ENCODE measurements around the gene CAPN7.

CAPN7 gene

DNA sequence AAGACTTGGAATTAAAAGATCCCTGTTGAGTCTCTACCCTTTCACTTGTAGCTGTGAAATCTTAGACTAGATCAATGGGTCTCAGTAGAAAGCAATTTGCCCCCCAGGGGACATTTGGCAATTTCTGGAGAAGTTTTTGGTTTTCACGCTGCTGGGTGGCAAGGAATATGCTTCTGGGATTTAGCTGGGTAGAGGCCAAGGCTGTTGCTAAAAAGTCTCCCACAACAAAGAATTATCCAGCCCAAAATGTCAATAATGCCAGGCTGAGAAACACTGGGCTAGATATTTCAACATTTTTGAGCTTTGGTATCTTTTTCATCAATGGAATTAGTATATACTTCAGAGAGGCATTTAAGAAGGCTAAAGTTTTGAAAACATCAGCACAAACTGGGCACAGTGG is 8.7 kb downstream of the CAPN7 start:
- Histone ChIP-seq H2BK120ac (ENCODE audit: low read depth, low read length) (no peak overlapping the region), H4K8ac (ENCODE audit: low read depth, low read length) (no peak overlapping the region), H3K27ac (replicated peaks; ENCODE audit: low read length) (no peak overlapping the region), H2BK5ac (ENCODE audit: low read length) (no peak overlapping the region), H3K14ac (ENCODE audit: low read length) (no peak overlapping the region), H3K4me2 (ENCODE audit: insufficient read depth, low read length, poor library complexity, severe bottlenecking) (no peak overlapping the region), H4K91ac (ENCODE audit: low read depth, low read length, poor library complexity) (no peak overlapping the region), H2AK5ac (ENCODE audit: low read depth, low read length) (no peak overlapping the region), H3K9ac (ENCODE audit: low read depth, low read length, poor library complexity) (no peak overlapping the region), H3K4me1 (ENCODE audit: control insufficient read depth in 2 of 2, insufficient read depth in 1 of 2, low read depth in 1 of 2, low read length in 2 of 2) (no peaks in the 10 kb centered on the region), H3K79me1 (ENCODE audit: low read depth, low read length) (peaks cover 3% of the 10 kb centered on the region), H3K36me3 (replicated peaks in 1 of 2; ENCODE audit: control insufficient read depth in 2 of 2, insufficient read depth in 2 of 2, low read length in 2 of 2) (peaks cover 12 to 98% of the 10 kb centered on the region in 2 donors), H3K27me3 (ENCODE audit: control insufficient read depth in 3 of 3, insufficient read depth in 3 of 3, low read depth in 1 of 3, low read length in 3 of 3) (no peaks in the 10 kb centered on the region), H3K4ac (ENCODE audit: low read length) (no peak overlapping the region), H3K23ac (ENCODE audit: low read depth, low read length, poor library complexity) (no peak overlapping the region), H3K9me3 (replicated peaks in 1 of 2; ENCODE audit: control insufficient read depth in 2 of 2, insufficient read depth in 1 of 2, low read depth in 1 of 2, low read length in 2 of 2) (no peaks in the 10 kb centered on the region), H3K4me3 (ENCODE audit: low read length in 2 of 2) (no peak overlapping the region), H2BK15ac (ENCODE audit: low read length) (no peak overlapping the region), H2AFZ (ENCODE audit: low read length) (no peak overlapping the region), H2BK12ac (ENCODE audit: low read length) (no peak overlapping the region), H3K18ac (ENCODE audit: low read length) (no peak overlapping the region)
- WGBS, 2 donors (ENCODE audit: extremely low coverage in 2 of 2, insufficient read length in 2 of 2, insufficient replicate concordance in 1 of 2) = no CpG with 5 or more reads among the region's 1 CpG
- DNase-seq (ENCODE audit: low spot score) = no peak

DNA sequence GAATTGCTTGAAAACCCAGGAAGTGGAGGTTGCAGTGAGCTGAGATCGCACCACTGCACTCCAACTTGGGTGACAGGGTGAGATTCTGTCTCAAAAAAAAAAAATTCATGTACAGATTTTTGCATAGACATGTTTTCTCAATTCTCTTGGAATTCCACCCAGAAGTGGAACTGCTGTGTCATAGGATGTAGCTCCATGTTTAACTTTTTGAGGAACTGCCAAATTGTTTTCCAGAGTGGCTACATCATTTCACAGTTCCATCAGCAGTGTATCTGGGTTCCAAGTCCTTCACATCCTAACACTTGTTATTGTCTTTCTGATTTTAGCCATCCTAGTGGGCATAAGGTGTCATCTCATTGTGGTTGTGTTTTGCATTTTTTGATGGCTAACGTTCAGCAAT is 9.9 kb downstream of the CAPN7 start:
- no peak overlapping the region for H3K4me2 ChIP-seq (ENCODE audit: insufficient read depth, low read length, poor library complexity, severe bottlenecking)
- no peak overlapping the region for H2BK15ac ChIP-seq (ENCODE audit: low read length)
- no peak overlapping the region for H2AK5ac ChIP-seq (ENCODE audit: low read depth, low read length)
- H3K27me3 ChIP-seq (ENCODE audit: control insufficient read depth in 3 of 3, insufficient read depth in 3 of 3, low read depth in 1 of 3, low read length in 3 of 3) = no peaks in the 10 kb centered on the region
- no peak overlapping the region for H2AFZ ChIP-seq (ENCODE audit: low read length)
- no peak overlapping the region for H4K8ac ChIP-seq (ENCODE audit: low read depth, low read length)
- no peak overlapping the region for H4K91ac ChIP-seq (ENCODE audit: low read depth, low read length, poor library complexity)
- no peak for DNase-seq (ENCODE audit: low spot score)
- no peak overlapping the region for H2BK12ac ChIP-seq (ENCODE audit: low read length)
- H3K23ac ChIP-seq (ENCODE audit: low read depth, low read length, poor library complexity) = no peak overlapping the region
- no peak overlapping the region for H3K4me3 ChIP-seq (ENCODE audit: low read length in 2 of 2)
- H2BK5ac ChIP-seq (ENCODE audit: low read length) = no peak overlapping the region
- H3K27ac ChIP-seq (replicated peaks; ENCODE audit: low read length) = no peak overlapping the region
- no peaks in the 10 kb centered on the region for H3K4me1 ChIP-seq (ENCODE audit: control insufficient read depth in 2 of 2, insufficient read depth in 1 of 2, low read depth in 1 of 2, low read length in 2 of 2)
- no peaks in the 10 kb centered on the region for H3K79me1 ChIP-seq (ENCODE audit: low read depth, low read length)
- no peak overlapping the region for H3K18ac ChIP-seq (ENCODE audit: low read length)
- no CpG with 5 or more reads among the region's 2 CpGs for WGBS, 2 donors (ENCODE audit: extremely low coverage in 2 of 2, insufficient read length in 2 of 2, insufficient replicate concordance in 1 of 2)
- H3K4ac ChIP-seq (ENCODE audit: low read length) = no peak overlapping the region
- no peak overlapping the region for H3K9ac ChIP-seq (ENCODE audit: low read depth, low read length, poor library complexity)
- H3K36me3 ChIP-seq (replicated peaks in 1 of 2; ENCODE audit: control insufficient read depth in 2 of 2, insufficient read depth in 2 of 2, low read length in 2 of 2) = peaks cover 13 to 98% of the 10 kb centered on the region in 2 donors
- H3K9me3 ChIP-seq (replicated peaks in 1 of 2; ENCODE audit: control insufficient read depth in 2 of 2, insufficient read depth in 1 of 2, low read depth in 1 of 2, low read length in 2 of 2) = no peaks in the 10 kb centered on the region
- no peak overlapping the region for H2BK120ac ChIP-seq (ENCODE audit: low read depth, low read length)
- no peak overlapping the region for H3K14ac ChIP-seq (ENCODE audit: low read length)

DNA sequence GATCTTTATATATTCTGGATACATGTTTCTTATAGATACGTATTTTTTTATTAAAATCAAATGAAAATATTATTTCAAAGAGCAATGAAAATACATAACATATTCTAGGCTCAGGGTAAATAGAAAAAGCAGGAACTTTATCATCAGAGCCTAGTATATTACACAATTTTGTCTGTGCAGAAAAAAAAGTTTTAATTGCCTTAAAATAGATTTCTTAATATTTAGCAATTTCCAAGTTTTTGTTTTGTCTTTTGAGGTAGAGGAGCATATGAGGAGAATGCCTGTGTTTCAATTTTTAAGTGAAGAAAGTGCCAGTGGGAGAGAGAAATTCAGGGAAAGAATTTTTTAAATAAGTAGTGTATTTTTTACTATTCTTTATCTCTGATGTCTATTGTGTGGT is 10.5 kb downstream of the CAPN7 start:
- H3K4me3 ChIP-seq (ENCODE audit: low read length in 2 of 2) = no peak overlapping the region
- H3K18ac ChIP-seq (ENCODE audit: low read length) = no peak overlapping the region

DNA sequence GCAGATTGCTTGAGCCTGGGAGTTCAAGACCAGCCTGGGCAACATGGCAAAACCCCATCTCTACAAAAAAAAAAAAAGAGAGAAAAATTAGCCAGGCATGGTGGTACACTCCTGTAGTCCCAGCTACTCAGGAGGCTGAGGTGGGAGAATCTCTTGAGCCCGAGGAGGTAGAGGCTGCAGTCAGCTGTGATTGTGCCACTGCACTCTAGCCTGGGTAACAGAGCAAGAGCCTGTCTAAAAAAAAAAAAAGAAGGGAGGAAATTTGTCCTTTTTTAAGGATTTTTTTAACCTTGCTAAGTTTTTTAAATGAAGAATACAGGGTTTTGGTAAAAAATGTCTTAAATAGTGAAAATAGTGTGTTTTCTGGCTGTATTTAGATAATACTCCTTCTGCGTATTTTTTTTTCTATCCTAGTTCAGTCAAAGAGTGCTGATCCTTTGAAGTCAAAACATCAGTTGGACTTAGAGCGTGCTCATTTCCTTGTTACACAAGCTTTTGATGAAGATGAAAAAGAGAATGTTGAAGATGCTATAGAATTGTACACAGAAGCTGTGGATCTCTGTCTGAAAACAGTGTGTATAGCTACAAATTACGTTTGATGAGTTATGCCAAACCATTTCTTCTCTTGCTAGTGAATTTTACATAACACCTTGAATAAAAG is 11.1 kb downstream of the CAPN7 start:
- Histone ChIP-seq H3K27ac (replicated peaks; ENCODE audit: low read length) (no peak overlapping the region), H3K4ac (ENCODE audit: low read length) (no peak overlapping the region), H3K27me3 (ENCODE audit: control insufficient read depth in 3 of 3, insufficient read depth in 3 of 3, low read depth in 1 of 3, low read length in 3 of 3) (no peaks in the 10 kb centered on the region), H4K8ac (ENCODE audit: low read depth, low read length) (no peak overlapping the region), H3K9me3 (replicated peaks in 1 of 2; ENCODE audit: control insufficient read depth in 2 of 2, insufficient read depth in 1 of 2, low read depth in 1 of 2, low read length in 2 of 2) (no peaks in the 10 kb centered on the region), H3K4me3 (ENCODE audit: low read length in 2 of 2) (no peak overlapping the region), H3K14ac (ENCODE audit: low read length) (no peak overlapping the region), H3K79me1 (ENCODE audit: low read depth, low read length) (no peaks in the 10 kb centered on the region), H2AK5ac (ENCODE audit: low read depth, low read length) (no peak overlapping the region), H2BK120ac (ENCODE audit: low read depth, low read length) (no peak overlapping the region), H2BK5ac (ENCODE audit: low read length) (no peak overlapping the region), H3K4me2 (ENCODE audit: insufficient read depth, low read length, poor library complexity, severe bottlenecking) (no peak overlapping the region), H3K36me3 (replicated peaks in 1 of 2; ENCODE audit: control insufficient read depth in 2 of 2, insufficient read depth in 2 of 2, low read length in 2 of 2) (peaks cover 18 to 98% of the 10 kb centered on the region in 2 donors), H3K4me1 (ENCODE audit: control insufficient read depth in 2 of 2, insufficient read depth in 1 of 2, low read depth in 1 of 2, low read length in 2 of 2) (no peaks in the 10 kb centered on the region), H3K9ac (ENCODE audit: low read depth, low read length, poor library complexity) (no peak overlapping the region), H2AFZ (ENCODE audit: low read length) (no peak overlapping the region), H4K91ac (ENCODE audit: low read depth, low read length, poor library complexity) (no peak overlapping the region), H3K18ac (ENCODE audit: low read length) (no peak overlapping the region), H2BK15ac (ENCODE audit: low read length) (no peak overlapping the region), H3K23ac (ENCODE audit: low read depth, low read length, poor library complexity) (no peak overlapping the region), H2BK12ac (ENCODE audit: low read length) (no peak overlapping the region)
- WGBS, 2 donors (ENCODE audit: extremely low coverage in 2 of 2, insufficient read length in 2 of 2, insufficient replicate concordance in 1 of 2) = no CpG with 5 or more reads among the region's 4 CpGs
- no peak for DNase-seq (ENCODE audit: low spot score)

More for the DNA sequence above, 10.5 kb downstream of the CAPN7 start:
- no peak overlapping the region for H2BK12ac ChIP-seq (ENCODE audit: low read length)
- no peak overlapping the region for H2AFZ ChIP-seq (ENCODE audit: low read length)
- peaks cover 15 to 98% of the 10 kb centered on the region in 2 donors for H3K36me3 ChIP-seq (replicated peaks in 1 of 2; ENCODE audit: control insufficient read depth in 2 of 2, insufficient read depth in 2 of 2, low read length in 2 of 2)
- H3K9me3 ChIP-seq (replicated peaks in 1 of 2; ENCODE audit: control insufficient read depth in 2 of 2, insufficient read depth in 1 of 2, low read depth in 1 of 2, low read length in 2 of 2) = no peaks in the 10 kb centered on the region
- no peaks in the 10 kb centered on the region for H3K4me1 ChIP-seq (ENCODE audit: control insufficient read depth in 2 of 2, insufficient read depth in 1 of 2, low read depth in 1 of 2, low read length in 2 of 2)
- no peak overlapping the region for H2AK5ac ChIP-seq (ENCODE audit: low read depth, low read length)
- H3K4ac ChIP-seq (ENCODE audit: low read length) = no peak overlapping the region
- no peak overlapping the region for H4K8ac ChIP-seq (ENCODE audit: low read depth, low read length)
- no peak overlapping the region for H3K4me2 ChIP-seq (ENCODE audit: insufficient read depth, low read length, poor library complexity, severe bottlenecking)
- H2BK120ac ChIP-seq (ENCODE audit: low read depth, low read length) = no peak overlapping the region
- H2BK5ac ChIP-seq (ENCODE audit: low read length) = no peak overlapping the region
- H3K27ac ChIP-seq (replicated peaks; ENCODE audit: low read length) = no peak overlapping the region
- no peak for DNase-seq (ENCODE audit: low spot score)
- H3K27me3 ChIP-seq (ENCODE audit: control insufficient read depth in 3 of 3, insufficient read depth in 3 of 3, low read depth in 1 of 3, low read length in 3 of 3) = no peaks in the 10 kb centered on the region
- no peaks in the 10 kb centered on the region for H3K79me1 ChIP-seq (ENCODE audit: low read depth, low read length)
- H4K91ac ChIP-seq (ENCODE audit: low read depth, low read length, poor library complexity) = no peak overlapping the region
- H3K14ac ChIP-seq (ENCODE audit: low read length) = no peak overlapping the region
- H2BK15ac ChIP-seq (ENCODE audit: low read length) = no peak overlapping the region
- no peak overlapping the region for H3K9ac ChIP-seq (ENCODE audit: low read depth, low read length, poor library complexity)
- no CpG with 5 or more reads among the region's 1 CpG for WGBS, 2 donors (ENCODE audit: extremely low coverage in 2 of 2, insufficient read length in 2 of 2, insufficient replicate concordance in 1 of 2)
- no peak overlapping the region for H3K23ac ChIP-seq (ENCODE audit: low read depth, low read length, poor library complexity)

Measured in neuronal stem cell (in vitro differentiated cells).